ENCODE results near the gene RSKR.

GRCh38 chr17:28616281-28616680 is 2.3 kb upstream of the RSKR start:
- TF ChIP-seq CTCF (IDR thresholded peaks at IDR 0.05; ENCODE audit: borderline replicate concordance, extremely low read depth, low read length, poor library complexity, severe bottlenecking) (no peak), EZH2 (IDR thresholded peaks at IDR 0.05; ENCODE audit: borderline replicate concordance, low read depth, low read length, severe bottlenecking) (no peak)

All from DND-41 (cell line).